Putamen (tissue), 1 donor: ENCODE data around the gene CCT5.
A peak's percentile ranks its signal among the peaks of the same experiment; 100 is the strongest.
"Not testable (repeated sequence)": the region's sequence is repeated elsewhere in the genome, so short reads cannot be mapped to it uniquely, and the experiment has no call there.

Experiments used
- DNase-seq: peaks from one replicate; pipeline ENCODE4 v3.0.0-alpha.2; 2016; ENCODE audit warnings: low spot score

Gene CCT5

DNA sequence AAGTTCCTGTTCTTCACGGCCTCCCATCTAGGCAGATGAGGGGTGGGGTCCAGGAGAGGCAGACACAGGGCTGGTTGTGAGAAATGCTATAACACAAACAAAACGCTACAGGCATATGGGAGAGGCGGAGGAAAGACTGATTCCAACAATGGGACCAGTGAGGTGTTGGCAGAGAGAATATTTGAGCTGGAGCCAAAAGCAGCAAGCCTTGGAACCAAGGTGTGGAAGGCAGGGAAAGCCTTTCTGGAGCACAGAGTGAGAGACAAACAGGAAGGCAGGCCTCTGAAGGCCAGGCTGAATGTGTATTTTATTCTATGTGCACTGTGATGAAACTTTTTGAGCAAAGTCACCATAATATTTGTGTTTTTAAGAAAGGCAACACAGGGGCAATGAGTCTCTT lies 3.3 kb upstream of the CCT5 start:
- DNase-seq, result no peak

DNA sequence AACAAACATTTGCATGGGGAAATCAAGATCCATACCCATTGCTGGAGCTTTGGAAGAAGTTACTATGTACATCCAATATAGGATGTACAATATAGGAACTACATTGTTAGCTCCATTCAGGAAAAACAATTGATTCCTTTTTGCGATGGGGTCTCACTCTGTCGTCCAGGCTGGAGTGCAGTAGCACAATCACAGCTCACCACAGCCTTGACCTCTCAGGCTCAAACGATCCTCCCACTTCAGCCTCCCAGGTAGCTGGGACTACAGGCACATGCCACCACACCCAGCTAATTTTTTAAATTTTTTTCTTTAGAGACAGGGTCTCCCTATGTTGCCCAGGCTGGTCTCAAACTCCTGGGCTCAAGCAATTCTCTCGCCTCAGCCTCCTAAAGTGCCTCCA lies 2.9 kb upstream of the CCT5 start:
- DNase-seq, result not testable (repeated sequence)

DNA sequence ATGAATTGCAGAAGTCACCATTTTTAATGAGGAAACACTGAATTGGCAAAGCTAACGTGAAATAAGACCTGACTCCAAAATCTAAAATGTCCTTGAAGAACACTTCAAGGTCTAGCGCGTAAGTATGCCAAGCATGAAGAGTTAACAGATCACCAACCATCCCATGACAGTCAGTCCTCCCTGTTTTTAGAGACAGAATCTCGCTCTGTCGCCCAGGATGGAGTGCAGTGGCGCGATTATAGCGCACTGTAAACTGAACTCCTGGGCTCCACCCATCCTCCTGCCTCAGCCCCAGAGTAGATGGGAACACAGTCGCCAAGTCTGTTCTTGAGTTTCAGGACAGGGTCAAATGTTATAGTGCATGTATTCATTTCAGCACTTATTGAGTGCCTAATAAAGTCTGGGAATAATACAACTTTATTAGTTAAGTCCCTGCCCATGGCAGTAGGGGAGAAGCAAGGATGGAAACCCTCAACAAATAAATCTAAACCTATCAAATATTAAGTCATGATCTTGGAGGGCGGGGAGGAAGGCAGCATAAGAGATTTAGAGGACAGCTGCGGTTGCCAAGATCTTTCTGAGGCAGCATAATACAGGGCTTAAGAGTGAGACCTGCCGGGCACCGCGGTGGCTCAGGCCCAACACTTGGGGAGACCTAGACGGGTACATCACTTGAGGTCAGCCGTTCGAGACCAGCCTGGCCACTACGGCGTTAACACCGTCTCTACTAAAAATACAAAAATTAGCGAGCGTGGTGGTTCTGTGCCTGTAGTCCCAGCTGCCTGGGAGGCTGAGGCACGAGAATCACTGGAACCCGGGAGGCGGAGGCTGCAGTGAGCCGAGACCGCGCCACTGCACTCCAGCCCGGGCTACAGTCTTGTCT lies 1.5 kb upstream of the CCT5 start:
- no peak for DNase-seq

DNA sequence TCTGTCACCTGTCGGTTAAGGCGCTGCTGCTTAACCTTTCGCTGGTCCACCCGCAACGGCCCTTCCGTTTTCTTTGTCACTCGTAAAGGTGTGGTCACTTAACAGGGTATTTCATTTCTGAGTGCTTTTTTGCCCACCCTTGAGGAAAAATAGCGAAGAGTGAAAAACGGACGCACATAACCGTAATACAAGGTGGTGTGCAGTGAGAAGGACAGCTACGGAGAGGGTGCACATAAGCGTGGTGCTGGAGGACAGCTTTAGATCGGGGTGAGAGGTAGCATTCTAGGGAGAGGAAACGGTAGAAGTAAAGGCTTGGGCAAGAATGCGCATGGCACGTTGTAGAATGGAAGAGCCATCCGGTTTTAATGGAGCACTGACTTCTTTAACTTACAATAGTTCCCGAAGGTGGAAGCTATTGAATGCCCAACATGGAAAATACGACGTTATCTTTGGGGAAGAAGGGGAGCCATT lies 761 bp downstream of the CCT5 start:
- no peak for DNase-seq

DNA sequence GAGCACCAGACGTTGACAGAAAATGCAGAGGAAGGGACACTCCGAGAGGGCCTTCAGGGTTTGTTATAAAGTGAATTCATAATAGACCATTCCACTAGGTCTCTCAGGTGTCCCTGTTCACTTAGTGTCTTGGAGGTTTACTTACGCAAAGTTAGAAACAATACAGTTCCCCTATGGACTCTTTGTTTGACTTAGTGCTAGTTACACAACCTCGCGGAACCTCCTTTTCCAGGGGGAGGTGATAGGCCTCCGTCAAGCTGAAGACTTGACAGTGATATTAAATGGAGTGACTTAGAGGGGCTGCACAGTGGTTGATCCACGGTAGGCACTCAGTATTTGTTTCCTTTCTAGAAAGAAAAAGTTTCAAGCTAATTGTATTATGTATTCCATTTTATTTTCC lies 1.3 kb downstream of the CCT5 start:
- DNase-seq, result no peak

DNA sequence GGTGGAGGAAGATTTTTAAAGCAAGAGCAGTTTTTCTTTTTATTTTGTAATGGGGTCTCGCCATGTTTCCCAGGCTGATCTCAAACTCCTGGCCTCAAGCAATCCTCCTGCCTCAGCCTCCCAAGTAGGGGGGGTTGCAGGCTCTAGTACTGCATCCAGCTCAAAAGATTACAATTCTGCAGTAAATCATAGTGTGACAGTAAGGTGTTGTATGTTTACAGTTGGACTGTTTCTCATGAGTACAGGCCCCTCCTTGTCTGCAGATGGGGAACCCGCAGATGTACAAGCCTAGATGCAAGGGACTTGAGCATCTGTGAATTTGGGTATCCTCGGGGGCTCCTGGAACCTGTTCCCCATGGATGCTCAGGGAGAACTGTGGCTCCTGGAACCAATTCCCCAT lies 3.3 kb downstream of the CCT5 start:
- DNase-seq, result no peak

DNA sequence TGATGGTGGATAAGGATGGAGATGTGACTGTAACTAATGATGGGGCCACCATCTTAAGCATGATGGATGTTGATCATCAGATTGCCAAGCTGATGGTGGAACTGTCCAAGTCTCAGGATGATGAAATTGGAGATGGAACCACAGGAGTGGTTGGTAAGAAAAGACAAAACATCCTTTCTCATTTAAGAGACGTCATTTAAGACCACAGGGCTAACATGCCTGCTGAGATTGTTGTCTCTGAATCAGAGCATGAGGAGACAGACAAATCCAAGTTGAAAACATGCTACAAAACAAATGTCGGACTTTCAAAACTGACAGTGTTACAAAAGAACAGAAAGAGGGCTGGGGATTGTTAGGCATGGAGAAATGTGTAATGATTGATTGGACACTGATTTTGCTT lies 4.6 kb downstream of the CCT5 start:
- DNase-seq, result no peak

DNA sequence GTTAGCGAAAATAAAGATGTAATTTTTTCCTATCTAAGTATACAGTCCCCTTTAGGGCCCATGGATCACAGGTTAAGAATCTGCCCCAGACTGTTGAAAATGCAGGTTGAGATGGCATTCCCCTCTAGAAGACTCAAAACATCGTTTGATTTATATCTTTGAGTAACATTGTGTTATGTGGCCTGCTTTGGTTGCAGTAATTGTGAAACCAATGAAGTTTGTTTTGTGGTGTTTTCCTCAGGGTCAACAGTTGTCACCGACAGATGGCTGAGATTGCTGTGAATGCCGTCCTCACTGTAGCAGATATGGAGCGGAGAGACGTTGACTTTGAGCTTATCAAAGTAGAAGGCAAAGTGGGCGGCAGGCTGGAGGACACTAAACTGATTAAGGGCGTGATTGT lies 7.8 kb downstream of the CCT5 start:
- DNase-seq, result no peak

DNA sequence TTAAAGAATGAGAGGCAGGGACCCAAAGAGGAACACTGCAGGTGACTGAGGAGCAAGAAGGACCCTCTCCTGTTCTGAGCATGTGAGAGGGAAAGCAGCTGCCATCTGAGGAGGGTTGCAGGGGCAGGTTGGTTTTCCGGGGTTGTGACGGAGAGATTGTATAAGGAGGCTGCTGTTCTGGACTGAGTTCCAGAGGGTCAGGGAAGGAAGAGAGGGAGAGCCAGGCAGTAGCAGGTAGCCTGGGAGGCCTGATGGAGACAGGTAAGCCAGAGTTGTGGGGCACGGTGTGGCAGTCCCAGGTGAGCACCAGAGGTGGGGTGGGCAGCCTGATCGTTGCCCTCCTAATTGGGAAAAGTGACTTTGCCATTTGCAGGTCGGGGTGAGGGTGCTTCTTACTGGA lies 9.8 kb downstream of the CCT5 start:
- DNase-seq, result no peak

DNA sequence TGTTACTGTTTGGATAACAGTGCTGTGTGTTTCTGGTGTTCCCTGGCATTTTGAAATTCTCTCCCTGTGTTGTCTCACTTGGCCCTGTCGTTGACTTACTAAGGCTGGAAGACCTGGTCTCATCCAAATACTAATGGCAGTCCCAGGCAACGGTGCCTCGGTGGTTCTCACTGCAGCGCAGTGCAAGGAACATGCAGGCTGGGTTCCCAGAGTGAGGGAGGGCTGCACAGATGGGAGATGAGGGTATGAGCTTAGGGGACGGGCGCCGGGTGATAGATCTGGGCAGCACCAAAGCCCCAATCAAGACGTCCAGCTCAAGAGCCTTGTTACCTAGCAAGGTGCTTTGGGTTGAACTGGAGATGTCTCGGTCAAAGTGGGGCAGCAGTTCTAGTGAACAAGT lies 11.0 kb downstream of the CCT5 start:
- no peak for DNase-seq

DNA sequence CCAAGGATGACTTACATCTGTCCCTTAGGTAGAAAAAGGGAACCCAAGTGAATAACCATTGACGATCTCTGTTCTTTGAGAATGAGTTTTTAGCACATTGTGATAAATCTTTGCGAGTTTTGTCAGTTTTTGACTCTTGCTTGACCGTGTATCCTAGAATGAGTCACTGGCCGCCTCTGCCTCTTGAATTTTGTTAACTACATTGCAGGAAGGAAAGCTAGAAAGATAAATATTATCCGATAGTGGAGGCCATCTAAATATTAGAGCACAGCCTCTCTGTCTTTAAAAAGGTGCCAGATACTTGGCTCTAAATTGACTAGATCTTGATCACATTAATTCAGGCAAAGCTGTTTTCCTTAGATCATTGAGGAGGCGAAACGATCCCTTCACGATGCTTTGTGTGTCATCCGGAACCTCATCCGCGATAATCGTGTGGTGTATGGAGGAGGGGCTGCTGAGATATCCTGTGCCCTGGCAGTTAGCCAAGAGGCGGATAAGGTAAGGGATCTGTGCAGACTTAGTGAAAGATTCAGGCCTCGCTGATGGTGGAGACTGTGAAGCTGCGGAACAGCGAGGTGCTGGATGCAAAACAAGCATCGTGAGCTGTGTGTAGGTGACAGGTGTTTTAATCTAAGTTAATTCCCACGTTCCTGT lies 12.2 kb downstream of the CCT5 start:
- DNase-seq, result peak; percentile 39

DNA sequence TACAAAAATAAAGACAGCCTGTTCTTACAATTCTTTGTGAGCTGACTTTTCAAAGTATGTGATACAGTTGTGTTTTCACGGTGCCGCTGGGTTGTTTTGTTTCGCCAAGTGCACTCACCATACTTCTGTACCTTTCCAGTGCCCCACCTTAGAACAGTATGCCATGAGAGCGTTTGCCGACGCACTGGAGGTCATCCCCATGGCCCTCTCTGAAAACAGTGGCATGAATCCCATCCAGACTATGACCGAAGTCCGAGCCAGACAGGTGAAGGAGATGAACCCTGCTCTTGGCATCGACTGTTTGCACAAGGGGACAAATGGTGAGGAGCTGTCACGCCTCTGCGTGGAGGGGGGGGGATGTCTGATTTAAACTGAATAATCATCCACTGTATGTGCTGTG lies 12.9 kb downstream of the CCT5 start:
- no peak for DNase-seq

DNA sequence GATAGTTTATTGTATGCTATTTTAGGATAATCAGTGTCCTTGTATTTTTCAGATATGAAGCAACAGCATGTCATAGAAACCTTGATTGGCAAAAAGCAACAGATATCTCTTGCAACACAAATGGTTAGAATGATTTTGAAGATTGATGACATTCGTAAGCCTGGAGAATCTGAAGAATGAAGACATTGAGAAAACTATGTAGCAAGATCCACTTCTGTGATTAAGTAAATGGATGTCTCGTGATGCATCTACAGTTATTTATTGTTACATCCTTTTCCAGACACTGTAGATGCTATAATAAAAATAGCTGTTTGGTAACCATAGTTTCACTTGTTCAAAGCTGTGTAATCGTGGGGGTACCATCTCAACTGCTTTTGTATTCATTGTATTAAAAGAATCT lies 14.5 kb downstream of the CCT5 start:
- no peak for DNase-seq

DNA sequence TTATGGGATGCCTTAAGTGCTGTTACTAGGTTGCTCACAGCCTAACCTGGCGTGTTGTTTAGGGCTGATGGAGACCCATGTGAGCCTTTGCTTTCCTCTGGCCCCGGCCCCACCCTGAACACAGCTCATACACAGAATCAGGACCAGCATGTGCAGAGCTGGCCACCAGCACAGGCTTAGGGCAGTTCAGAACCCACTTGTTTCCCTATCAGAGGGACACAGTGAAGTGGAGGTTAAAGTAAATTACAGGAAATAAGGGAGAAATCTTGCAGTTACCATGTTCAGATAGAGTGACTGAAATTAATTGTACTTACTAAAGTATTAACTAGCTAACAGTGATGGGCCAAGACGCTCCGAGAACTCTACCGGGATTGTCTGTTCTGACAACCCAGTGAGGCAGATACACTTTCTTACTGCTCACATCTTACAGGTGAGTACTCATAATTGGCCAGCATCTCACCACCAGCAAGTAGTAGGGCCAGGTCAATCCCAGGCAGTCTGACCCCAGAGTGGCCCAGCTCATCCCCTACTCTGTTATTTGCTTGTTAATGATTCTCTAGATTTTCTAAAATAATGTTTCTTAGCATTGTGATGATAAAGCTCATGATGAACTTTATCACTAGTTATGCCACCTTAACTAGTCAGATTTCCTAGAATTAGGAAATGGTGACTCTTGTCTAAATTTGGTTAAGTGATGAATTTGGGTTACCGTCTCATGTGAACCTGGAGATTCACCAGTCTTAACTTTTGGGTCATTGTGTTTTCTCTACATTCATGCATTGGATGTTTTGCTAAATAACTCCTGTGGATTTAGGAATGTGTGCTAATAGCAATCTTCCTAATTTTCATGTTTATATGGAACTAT lies 15.4 kb downstream of the CCT5 start:
- DNase-seq, result no peak

DNA sequence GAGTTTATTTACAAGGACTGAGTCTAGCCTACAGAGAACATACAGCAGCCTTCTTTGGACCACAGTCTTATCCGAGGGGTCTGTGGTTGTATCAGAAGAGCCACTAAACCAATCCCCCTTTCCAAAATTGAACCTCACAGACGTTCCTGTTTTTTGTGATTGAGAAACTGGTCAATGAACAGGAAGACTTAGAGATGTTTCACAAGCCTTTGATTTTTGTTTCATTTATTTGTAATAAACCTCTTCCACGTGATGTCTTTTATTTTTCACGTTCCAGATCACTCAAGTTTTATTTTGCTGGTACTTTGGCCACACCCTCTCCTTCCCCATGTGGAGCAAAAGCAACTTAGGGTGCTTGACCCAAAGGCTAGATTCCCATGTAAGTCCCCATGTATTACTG lies 16.1 kb downstream of the CCT5 start:
- DNase-seq, result no peak

DNA sequence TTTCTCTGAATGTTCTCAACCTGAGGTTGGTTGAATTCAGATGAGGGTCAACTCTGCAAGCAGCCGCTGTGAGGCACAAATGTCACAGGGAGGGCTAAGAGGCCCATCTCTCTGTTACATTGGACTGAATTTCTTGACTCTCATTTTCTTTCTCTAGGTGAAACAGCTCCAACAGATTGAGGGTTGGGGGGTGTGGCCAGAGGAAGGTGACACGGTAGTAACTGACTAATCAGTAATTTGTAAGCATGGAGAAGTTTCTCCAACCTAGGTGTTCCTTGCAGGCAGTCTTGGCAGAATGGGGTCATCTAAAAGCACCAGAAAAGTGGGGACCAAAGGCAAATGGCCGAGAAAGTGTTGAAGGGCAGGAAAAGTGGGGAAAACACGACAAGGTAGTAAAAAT lies 16.8 kb downstream of the CCT5 start:
- DNase-seq, result no peak

DNA sequence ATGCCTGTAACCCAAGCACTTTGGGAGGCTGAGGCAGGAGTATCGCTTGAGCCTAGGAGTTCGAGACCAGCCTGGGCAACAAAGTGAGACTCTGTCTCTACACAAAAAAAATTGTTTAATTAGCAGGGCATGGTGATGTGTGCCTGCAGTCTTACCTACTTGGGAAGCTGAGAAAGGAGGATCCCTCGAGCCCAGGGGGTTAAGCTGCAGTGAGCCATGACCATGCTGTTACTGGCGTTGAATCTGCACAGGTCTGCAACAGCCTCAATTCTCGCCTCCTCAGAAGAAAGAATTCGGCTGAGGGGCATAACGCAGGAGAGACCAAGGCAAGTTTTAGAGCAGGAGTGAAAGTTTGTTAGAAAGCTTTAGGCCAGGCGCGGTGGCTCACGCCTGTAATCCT lies 18.0 kb downstream of the CCT5 start:
- no peak for DNase-seq

DNA sequence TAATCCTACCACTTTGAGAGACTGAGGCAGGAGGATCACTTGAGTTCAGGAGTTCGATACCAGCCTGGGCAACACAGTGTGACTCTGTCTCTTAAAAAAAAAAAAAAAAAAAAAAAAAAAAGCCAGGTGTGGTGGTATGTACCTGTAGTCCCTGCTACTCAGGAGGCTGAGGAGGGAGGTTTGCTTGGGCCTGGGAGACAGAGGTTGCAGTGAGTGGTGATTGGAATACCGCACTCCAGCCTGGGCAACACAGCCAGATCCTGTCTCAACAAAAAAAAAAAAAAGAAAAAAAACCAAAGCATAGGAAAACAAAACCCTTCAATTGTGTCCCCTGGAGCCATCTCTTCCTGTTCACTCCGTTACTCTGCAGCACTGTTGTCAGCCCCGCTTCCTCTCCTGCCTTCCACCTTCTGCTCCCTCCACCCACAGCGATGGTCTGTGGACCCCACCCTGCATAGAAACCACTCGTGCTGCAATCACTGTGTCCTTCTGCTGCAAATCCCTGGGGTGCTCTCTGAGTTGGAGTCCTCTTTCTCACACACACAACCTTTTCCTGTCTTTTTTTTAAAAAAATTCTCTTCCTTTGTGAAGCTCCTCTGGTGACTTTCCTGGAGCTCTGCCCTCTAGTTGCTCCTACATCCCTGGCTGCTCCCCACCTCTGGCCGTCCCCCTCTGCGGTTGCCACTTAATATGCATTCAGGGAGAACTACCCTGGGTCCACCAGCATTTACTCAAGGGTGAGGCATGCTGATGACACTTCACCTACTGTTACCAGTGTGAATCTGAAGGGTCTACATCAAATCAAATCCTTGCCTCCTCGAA lies 22.2 kb downstream of the CCT5 start:
- no peak for DNase-seq

DNA sequence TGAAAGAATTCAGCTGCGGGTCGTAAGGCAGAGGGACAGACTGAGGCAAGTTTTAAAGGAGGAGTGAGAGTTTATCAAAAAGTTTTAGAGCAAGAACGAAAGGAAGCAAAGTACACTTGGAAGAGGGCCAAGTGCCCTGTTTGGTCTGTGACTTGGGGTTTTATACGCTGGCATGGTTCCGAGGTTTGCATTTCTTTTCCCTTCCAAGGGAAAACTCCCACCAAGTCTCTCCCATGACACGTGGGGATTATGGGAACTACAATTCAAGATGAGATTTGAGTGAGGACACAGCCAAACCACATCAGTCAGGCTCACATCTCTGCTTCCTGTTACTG lies 22.8 kb downstream of the CCT5 start:
- not testable (repeated sequence) for DNase-seq

DNA sequence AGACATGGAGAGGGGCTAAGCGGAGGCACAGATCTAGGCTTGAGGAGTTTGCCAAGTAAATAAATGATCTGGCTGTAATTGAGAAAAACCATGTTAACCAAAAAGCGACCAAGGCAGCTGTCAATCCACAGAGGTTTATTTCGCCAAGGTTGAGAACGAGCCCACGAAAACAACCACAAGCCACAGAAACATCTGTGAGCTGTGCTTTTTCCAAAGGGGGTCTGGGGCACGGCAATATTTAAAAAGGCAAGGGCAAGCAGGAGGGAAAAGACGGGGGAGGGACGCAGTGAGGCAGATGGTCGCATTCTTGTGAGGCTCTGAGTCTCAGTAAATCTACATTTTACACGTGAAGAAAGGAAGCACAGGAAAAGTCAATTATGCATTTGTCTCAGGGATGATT lies 25.4 kb downstream of the CCT5 start:
- no peak for DNase-seq

DNA sequence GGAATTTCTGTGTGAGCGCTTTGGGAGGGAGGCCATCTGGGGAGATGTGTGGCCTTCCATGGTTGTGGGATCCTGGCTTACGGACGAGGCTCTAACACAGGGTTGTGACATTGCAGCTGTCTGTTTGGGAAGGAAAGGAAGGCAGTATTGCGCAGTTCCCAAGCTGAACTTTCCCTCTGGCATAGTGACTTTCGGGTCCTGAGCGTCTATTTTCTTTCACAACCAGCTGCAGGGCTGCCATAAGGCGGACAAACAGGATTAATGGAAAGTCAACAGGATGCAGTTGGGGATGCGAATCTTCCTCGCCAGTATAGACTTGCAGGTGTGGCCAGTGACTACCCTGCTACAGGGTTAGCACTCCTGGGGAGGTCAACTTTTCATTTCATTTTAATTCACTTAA lies 25.9 kb downstream of the CCT5 start:
- no peak for DNase-seq

DNA sequence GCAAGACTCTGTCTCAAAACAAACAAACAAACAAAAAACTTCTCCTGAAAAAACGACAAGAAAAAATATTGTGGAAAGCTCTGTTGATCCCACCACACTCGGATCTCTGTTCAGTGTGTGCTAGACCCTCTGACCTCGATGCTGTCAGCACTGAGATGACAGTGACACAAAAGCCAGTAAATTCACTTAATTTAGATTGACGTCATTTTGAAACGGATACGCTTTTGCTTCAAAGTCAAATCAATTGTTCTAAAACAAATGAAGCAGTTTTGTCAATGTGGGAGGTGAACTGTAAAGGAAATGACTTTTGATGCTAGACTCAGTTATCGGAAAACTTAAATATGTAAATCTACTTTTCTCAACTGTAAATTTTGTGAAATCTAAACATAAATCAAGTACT lies 26.6 kb downstream of the CCT5 start:
- DNase-seq, result no peak
